Islet of Langerhans (tissue), 1 donor: ENCODE data around the gene ZRANB1.
"Not testable (repeated sequence)": the region's sequence is repeated elsewhere in the genome, so short reads cannot be mapped to it uniquely, and the experiment has no call there.

Experiments used
- FAIRE-seq: peaks from one replicate; lab custom pipeline; 2011; peaks lifted over from hg19 to GRCh38; lab: Jason Lieb, UNC

Gene ZRANB1

GRCh38 chr10:124941823-124942222, at the start of gene ZRANB1:
Gene ZRANB1 (plus strand): TSS chr10:124942123. CDS start chr10:124942494, 371 bp downstream.
- FAIRE-seq = no peak

DNA sequence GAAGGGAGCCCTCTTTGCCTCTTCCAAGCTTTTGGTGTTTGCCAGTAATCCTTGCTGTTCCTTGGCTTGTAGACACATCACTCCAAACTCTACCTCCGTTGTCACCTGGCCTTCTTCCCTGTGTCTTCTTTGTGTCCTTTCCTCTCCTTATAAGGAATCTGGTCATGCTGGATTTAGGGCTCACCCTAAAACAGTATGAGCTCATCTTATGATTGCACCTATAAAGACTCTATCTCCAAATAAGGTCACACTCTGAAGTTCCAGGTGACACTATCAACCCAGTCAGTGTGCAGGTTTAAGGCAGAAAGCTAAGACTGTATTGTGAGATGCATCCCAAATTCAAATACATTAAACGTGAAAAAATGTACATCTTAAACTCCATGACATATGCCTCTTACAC, 49.0 kb upstream of the ZRANB1 start:
- FAIRE-seq = no peak

DNA sequence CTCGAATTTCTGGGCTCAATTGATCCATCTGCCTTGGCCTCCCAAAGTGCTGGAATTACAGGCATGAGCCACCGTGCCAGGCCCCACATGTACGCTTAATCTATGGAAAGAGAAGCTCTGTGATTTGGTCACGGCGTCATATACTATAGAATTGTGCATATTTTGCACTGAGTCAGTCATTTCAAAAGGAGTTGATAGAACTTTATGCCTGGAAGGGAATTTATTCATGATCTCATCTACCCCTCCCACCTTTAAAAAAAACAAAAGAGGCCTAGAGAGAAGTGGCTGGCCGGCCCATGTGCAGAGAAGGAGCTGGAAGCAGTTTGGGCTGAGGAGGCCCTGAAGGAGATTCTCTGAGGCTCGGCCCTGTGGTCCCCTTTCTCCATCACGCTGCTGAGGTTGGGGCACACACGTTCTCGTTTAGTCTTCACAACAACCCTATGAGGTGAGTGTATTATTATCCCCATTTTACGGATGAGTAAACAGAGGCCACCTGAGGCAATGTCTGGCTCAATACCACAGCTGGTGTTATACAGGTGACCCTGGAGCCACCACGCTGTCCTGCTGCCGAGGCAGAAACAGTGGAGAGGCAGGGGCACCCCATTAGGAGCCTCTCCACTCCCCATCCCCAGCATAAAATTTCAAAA, 47.2 kb upstream of the ZRANB1 start:
- no peak for FAIRE-seq

DNA sequence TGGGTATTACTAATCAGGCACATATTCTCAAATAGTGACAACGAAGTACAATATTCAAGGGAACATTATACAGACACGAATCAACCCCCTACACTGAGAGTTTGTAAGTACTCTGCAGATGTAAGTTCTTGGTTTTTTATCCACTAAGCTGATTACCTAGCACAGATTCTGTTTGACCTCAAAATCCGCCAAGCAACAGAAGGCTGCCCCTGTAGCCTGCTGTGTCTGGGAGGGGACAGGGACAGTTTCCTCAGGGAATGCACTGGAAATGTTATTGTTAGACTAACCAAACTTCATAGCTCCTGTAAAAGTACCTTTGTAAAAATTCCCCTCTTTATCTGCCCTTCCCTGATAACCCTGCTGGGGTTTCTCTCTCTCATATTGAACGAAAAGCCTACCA, 45.2 kb upstream of the ZRANB1 start:
- no peak for FAIRE-seq

- no peak for FAIRE-seq
Observed at GRCh38 chr10:124898471-124898870, 43.5 kb upstream of the ZRANB1 start.

- FAIRE-seq = no peak
Observed at GRCh38 chr10:124899151-124899550, 42.8 kb upstream of the ZRANB1 start.

DNA sequence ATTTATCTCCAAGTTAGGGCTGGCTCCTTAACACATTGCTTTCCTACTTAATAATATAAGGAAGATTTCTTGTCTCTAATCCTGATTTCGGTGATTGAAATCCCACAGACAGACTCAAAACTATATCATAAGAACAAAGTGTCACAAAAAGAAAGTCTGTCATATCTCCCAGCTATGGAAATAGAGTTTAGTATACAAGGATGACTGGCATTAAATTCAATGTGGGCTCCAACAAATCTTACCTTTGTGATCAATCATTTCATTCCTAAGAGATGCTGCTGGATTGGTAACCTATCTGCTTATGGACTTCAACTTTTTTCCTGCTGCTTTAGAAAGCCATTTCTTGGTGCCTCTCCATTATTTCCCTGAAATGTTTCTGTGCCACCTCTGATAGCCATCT, 39.5 kb upstream of the ZRANB1 start:
- no peak for FAIRE-seq

- no peak for FAIRE-seq
Observed at GRCh38 chr10:124903111-124903510, 38.8 kb upstream of the ZRANB1 start.

- no peak for FAIRE-seq
Observed at GRCh38 chr10:124904796-124905195, 37.1 kb upstream of the ZRANB1 start.

DNA sequence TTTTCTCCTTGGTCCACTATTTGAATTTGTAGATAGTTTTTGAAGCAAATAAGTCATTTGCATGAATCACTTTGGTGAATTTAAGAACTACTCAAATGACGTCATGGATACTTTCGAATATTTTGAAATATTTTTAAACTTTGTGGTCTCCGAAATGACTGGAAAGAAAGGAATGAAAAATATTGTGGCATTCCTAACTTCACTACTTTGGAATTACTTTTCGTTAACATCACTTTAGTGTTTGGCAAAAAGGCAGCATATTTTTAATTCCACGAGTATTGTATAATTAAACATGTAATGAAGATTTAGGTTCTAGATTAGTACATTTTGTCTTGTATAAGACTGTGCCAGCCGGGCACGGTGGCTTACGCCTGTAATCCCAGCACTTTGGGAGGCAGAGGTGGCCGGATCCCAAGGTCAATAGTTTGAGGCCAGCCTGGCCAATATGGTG, 35.3 kb upstream of the ZRANB1 start:
- FAIRE-seq = no peak

DNA sequence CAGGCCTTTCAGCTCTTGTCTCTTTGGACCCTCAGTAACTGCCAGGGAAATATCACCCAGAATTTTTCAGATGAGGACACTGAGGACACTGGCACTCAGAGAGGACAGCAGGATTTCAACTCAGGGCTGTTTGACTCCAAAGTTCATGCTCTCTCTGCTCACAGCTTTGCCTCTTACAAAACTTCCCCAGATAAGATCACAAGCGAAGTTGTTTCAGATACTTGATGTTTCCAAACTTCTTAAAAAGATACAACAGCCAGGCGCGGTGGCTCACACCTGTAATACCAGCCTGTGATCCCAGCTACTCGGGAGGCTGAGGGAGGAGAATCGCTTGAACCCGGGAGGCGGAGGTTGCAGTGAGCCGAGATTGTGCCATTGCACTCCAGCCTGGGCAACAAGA, 32.4 kb upstream of the ZRANB1 start:
- no peak for FAIRE-seq

DNA sequence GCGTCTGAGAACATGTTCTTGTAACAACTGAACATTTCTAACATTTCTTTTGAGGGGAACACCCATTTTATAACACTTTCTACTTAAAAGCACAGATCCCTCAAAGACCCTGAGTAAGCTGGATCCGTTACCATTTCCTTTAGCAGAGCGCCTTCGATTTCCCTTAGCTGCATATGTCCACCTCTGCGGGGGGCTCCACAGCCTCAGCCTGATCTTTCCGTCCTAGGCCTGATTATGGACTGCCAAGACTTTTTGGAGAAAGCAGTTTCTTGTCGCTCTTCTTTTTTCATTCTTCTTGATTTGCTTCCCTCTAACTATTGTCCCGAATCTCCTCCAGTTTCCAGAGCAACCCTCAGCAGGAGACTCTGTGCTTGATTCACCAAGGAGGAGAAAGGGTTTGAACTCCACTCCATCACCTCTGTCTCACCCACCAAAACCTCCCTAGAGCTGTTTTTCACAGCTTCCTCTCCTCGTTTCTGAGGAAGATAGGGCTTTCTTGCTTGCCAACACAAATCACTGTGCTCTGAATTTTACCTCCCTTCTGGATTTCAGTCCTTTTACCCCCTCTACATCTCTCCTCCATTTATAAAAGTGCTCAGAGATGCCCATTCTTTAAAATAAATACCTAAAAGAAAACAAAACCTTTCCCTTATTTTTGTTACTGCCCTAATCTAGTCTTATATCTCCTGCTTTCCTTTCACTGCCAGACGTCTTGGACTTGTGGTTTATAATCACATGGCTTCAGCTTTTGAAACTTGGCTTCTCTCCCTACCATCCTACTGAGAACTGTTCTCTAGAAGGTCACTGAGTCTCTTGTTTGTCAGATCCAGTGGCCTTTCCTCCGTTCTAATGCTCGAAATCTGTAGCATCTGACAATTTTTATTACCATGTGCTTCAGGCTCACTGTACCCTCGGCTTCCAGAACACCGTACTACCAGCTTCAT, 30.5 kb upstream of the ZRANB1 start:
- FAIRE-seq = no peak

DNA sequence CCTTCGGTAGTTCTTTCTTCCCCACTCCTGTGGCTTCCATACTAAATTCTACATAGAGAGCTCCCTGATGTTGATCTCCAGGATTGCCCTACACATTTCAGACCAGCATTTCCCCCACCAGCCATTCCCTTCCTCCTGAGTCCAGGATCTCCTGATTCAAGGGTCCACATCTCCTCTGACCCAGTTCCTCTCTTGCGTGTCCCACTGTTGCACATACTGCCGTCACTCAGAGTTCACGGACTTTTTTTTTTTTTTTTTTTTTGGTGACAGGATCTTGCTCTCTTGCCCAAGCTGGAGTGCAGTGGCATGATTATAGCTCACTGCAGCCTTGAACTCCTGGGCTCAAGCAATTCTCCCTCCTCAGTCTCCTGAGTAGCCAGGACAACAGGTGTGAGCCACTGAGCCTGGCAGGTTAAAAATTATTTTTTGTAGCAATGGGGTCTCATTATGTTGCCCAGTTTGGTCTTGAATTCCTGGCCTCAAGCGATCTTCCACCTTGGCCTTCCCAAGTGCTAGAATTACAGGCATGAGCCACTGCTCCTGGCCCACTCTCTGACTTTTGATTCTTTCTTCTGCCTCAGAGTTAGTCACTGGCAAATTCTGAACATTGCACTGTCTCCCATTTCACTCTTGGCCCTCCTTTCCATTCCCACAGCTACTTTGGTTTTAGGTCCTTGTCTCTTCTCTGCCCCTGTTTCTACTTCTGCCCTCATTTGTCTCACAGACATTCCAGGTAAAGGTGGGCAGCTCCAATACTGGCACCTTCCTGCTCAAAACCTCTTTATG, 29.6 kb upstream of the ZRANB1 start:
- FAIRE-seq = no peak

DNA sequence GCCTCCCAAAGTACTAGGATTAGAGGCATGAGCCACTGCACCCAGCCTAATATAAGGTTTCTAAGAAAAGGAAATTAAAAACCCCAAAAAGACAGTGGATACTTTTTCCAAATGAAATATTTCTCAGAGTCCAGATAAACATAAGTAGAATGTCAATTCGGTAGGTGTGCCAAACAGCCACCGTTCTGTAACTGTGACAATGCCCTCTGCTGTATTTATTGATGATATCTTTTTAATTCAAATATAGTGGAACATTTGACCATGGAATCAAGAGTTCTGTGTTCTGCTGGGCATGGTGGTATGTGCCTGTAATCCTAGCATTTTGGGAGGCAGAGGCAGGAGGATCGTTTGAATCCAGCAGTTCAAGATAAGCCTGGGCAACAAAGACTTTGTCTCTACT, 28.8 kb upstream of the ZRANB1 start:
- FAIRE-seq = no peak

DNA sequence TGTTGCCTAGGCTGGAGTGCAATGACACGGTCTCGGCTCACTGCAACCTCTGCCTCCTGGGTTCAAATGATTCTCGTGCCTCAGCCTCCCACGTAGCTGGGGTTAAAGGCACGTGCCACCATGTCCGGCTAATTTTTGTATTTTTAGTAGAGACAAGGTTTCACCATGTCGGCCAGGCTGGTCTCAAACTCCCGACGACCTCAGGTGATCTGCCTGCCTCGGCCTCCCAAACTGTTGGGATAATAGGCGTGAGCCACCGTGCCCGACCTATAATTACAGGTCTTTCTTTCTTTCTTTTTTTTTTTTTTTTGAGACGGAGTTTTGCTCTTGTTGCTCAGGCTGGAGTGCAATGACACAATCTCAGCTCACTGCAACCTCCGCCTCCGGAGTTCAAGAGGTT, 27.5 kb upstream of the ZRANB1 start:
- FAIRE-seq = not testable (repeated sequence)

GRCh38 chr10:124916098-124916584, 25.8 kb upstream of the ZRANB1 start:
- no peak for FAIRE-seq

- peak; percentile 17 for FAIRE-seq
Observed at GRCh38 chr10:124916585-124917427, 25.1 kb upstream of the ZRANB1 start.

- no peak for FAIRE-seq
Observed at GRCh38 chr10:124917428-124918190, 24.3 kb upstream of the ZRANB1 start.

DNA sequence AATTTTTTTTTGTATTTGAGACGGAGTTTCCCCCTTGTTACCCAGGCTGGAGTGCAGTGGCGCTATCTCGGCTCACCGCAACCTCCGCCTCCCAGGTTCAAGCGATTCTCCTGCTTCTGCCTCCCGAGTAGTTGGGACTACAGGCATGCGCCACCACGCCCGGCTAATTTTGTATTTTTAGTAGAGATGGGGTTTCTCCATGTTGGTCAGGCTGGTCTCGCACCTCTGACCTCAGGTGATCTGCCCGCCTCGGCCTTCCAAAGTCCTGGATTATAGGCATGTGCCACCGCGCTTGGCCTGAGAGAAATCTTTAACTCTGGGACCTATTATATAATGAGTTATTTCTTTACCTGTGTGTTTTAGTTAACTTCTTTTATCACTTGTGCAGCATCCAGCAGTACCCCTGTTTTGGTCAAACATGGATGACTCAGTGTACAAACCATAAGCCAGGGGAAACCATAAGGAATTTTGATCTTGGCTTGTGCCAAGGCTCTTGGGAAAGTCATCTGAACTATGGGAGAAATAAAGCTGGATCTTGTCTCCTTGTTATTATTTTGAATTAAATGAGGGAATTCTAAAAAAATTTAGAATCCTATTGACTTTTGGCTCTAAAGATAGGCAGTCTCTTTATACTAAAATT, 23.6 kb upstream of the ZRANB1 start:
- FAIRE-seq = no peak

GRCh38 chr10:124918906-124919305, 23.0 kb upstream of the ZRANB1 start:
- no peak for FAIRE-seq
